Mesenchymal stem cell (in vitro differentiated cells and primary cell): ENCODE results near the gene ZNF74.

ENCODE experiments used
- DNase-seq: peaks from one replicate; pipeline ENCODE4 v3.0.0-alpha.2; 2013
- H2AFZ ChIP-seq: one replicate; pipeline ENCODE4 v1.6.1; 2013; ENCODE audit warnings: low read depth, mild to moderate bottlenecking, control low read depth, inconsistent platforms, low read length, moderate library complexity
- H2AK5ac ChIP-seq: 2 replicates; pipeline ENCODE4 v1.6.1; 2013; ENCODE audit warnings: low read length, moderate library complexity, mild to moderate bottlenecking, inconsistent platforms; ENCODE audit not compliant: severe bottlenecking
- H2BK120ac ChIP-seq: one replicate; pipeline ENCODE4 v1.6.1; 2013; ENCODE audit warnings: low read depth, mild to moderate bottlenecking, inconsistent platforms, low read length, moderate library complexity
- H2BK12ac ChIP-seq, 2 experiments: one replicate each; pipeline ENCODE4 v1.6.1; 2013; ENCODE audit warnings: inconsistent platforms in 2 of 2, low read length in 2 of 2, mild to moderate bottlenecking in 2 of 2, moderate library complexity in 2 of 2, control low read depth in 1 of 2
- H2BK15ac ChIP-seq: one replicate; pipeline ENCODE4 v1.6.1; 2013; ENCODE audit warnings: mild to moderate bottlenecking, low read depth, inconsistent platforms; ENCODE audit not compliant: poor library complexity, severe bottlenecking
- H2BK5ac ChIP-seq: 2 replicates; pipeline ENCODE4 v1.6.1; 2013; ENCODE audit warnings: low read depth, mild to moderate bottlenecking, low read length, control low read depth, inconsistent platforms; ENCODE audit not compliant: poor library complexity, severe bottlenecking
- H3K14ac ChIP-seq, 2 experiments: one replicate each; pipeline ENCODE4 v1.6.1; 2013; ENCODE audit warnings: inconsistent platforms in 2 of 2, low read length in 2 of 2, control low read depth in 1 of 2, mild to moderate bottlenecking in 1 of 2, moderate library complexity in 1 of 2
- H3K18ac ChIP-seq, 2 experiments: one replicate each; pipeline ENCODE4 v1.6.1; 2013; ENCODE audit warnings: inconsistent platforms in 2 of 2, low read length in 2 of 2, control low read depth in 1 of 2, low read depth in 1 of 2, mild to moderate bottlenecking in 1 of 2
- H3K23ac ChIP-seq, 2 experiments: one replicate each; pipeline ENCODE4 v1.6.1; 2013; ENCODE audit warnings: inconsistent platforms in 2 of 2, low read length in 2 of 2, mild to moderate bottlenecking in 2 of 2, moderate library complexity in 2 of 2, control low read depth in 1 of 2
- H3K27ac ChIP-seq: 2 replicates; pipeline ENCODE4 v1.5.1; 2013; ENCODE audit warnings: mild to moderate bottlenecking, moderate library complexity, low read length, control low read depth, inconsistent platforms; ENCODE audit not compliant: poor library complexity, severe bottlenecking
- H3K27me3 ChIP-seq, 2 experiments: 2 replicates each; pipeline versions ENCODE4 v1.6.1 to v1.7.0; 2013; ENCODE audit warnings: low read length in 2 of 2, mild to moderate bottlenecking in 2 of 2, moderate library complexity in 2 of 2, control low read depth in 1 of 2, inconsistent platforms in 1 of 2; ENCODE audit not compliant: control insufficient read depth in 1 of 2, insufficient read depth in 1 of 2
- H3K36me3 ChIP-seq, 2 experiments: 2 replicates each; pipeline versions ENCODE4 v1.6.1 to v1.7.0; 2013; ENCODE audit warnings: low read length in 2 of 2, control low read depth in 1 of 2, inconsistent platforms in 1 of 2, low read depth in 1 of 2, mild to moderate bottlenecking in 1 of 2; ENCODE audit not compliant: insufficient read depth in 2 of 2, control insufficient read depth in 1 of 2
- H3K4ac ChIP-seq, 2 experiments: one replicate each; pipeline ENCODE4 v1.6.1; 2013; ENCODE audit warnings: inconsistent platforms in 2 of 2, low read length in 2 of 2, mild to moderate bottlenecking in 2 of 2, moderate library complexity in 2 of 2, control low read depth in 1 of 2, low read depth in 1 of 2
- H3K4me1 ChIP-seq: 2 replicates; pipeline ENCODE4 v1.6.1; 2013; ENCODE audit warnings: low read depth, low read length, control low read depth; ENCODE audit not compliant: control insufficient read depth, insufficient read depth
- H3K4me2 ChIP-seq: 2 replicates; pipeline ENCODE4 v1.6.1; 2013; ENCODE audit warnings: low read length, mild to moderate bottlenecking, inconsistent platforms; ENCODE audit not compliant: poor library complexity, severe bottlenecking
- H3K4me3 ChIP-seq, 2 experiments: 2 replicates each; pipeline versions ENCODE4 v1.5.1 to v1.7.0; 2013; ENCODE audit warnings: low read length in 2 of 2, mild to moderate bottlenecking in 2 of 2, control low read depth in 1 of 2, low read depth in 1 of 2; ENCODE audit not compliant: insufficient read depth in 1 of 2
- H3K79me1 ChIP-seq: replicated peaks from 2 replicates; pipeline ENCODE4 v1.6.1; 2013; ENCODE audit warnings: mild to moderate bottlenecking, control low read depth, low read length, inconsistent platforms; ENCODE audit not compliant: poor library complexity, severe bottlenecking
- H3K9ac ChIP-seq: 2 replicates; pipeline ENCODE4 v1.7.0; 2013; ENCODE audit warnings: mild to moderate bottlenecking, low read length, moderate library complexity
- H3K9me3 ChIP-seq: 2 replicates; pipeline ENCODE4 v1.7.0; 2013; ENCODE audit warnings: mild to moderate bottlenecking, low read length; ENCODE audit not compliant: control insufficient read depth
- H4K8ac ChIP-seq: one replicate; pipeline ENCODE4 v1.6.1; 2013; ENCODE audit warnings: inconsistent platforms, mild to moderate bottlenecking, low read length, moderate library complexity
- H4K91ac ChIP-seq: one replicate; pipeline ENCODE4 v1.6.1; 2013; ENCODE audit warnings: mild to moderate bottlenecking, low read length, inconsistent platforms
- WGBS: methylation state at CpG from one replicate; pipeline ENCODE4 v1.1.7; 2013; ENCODE audit warnings: mixed read lengths; 5-methylcytosine and 5-hydroxymethylcytosine counted together

ZNF74 gene

GRCh38 chr22:20425566-20426258 is 31.8 kb downstream of the ZNF74 start:
- no peaks in the 10 kb centered on the region for H3K9me3 ChIP-seq
- H3K9ac ChIP-seq, result no peak overlapping the region
- no peak overlapping the region for H2BK12ac ChIP-seq
- no peak overlapping the region for H3K18ac ChIP-seq
- no peak overlapping the region for H2AFZ ChIP-seq
- H3K4me2 ChIP-seq, result no peak overlapping the region
- H2BK5ac ChIP-seq, result no peak overlapping the region
- peaks cover 14% of the 10 kb centered on the region for H3K79me1 ChIP-seq
- no peak overlapping the region for H2BK120ac ChIP-seq
- DNase-seq, result no peak
- H3K4ac ChIP-seq, result no peak overlapping the region
- no peak overlapping the region for H4K8ac ChIP-seq
- no peak overlapping the region for H2AK5ac ChIP-seq
- H3K4me3 ChIP-seq, result no peak overlapping the region
- H3K27ac ChIP-seq, result no peak overlapping the region
- H2BK15ac ChIP-seq, result peak overlapping the region; percentile 30
- peaks cover 22 to 66% of the 10 kb centered on the region in 2 experiments for H3K36me3 ChIP-seq
- H3K14ac ChIP-seq, result no peak overlapping the region
- WGBS, result 94% methylated on average over 96 of the region's 96 CpGs
- no peaks in the 10 kb centered on the region for H3K27me3 ChIP-seq
- H4K91ac ChIP-seq, result no peak overlapping the region
- peaks cover 27% of the 10 kb centered on the region for H3K4me1 ChIP-seq
- H3K23ac ChIP-seq, result no peak overlapping the region

GRCh38 chr22:20426259-20426615 is 32.3 kb downstream of the ZNF74 start:
- H3K4me2 ChIP-seq, result no peak overlapping the region
- no peak overlapping the region for H3K23ac ChIP-seq

GRCh38 chr22:20427104-20427944 is 33.4 kb downstream of the ZNF74 start:
- Histone ChIP-seq H3K9me3 (no peaks in the 10 kb centered on the region), H2BK120ac (no peak overlapping the region), H3K23ac (no peak overlapping the region), H2BK5ac (no peak overlapping the region), H3K27ac (no peak overlapping the region), H3K9ac (no peak overlapping the region), H4K91ac (no peak overlapping the region), H3K4me3 (no peak overlapping the region), H2AFZ (no peak overlapping the region), H3K27me3 (no peaks in the 10 kb centered on the region), H3K4me2 (no peak overlapping the region), H3K4ac (no peak overlapping the region), H3K4me1 (peaks cover 39% of the 10 kb centered on the region), H3K36me3 (peaks cover 22 to 74% of the 10 kb centered on the region in 2 experiments), H2BK12ac (no peak overlapping the region), H4K8ac (no peak overlapping the region), H2BK15ac (no peak overlapping the region), H3K14ac (no peak overlapping the region), H3K18ac (no peak overlapping the region), H2AK5ac (no peak overlapping the region), H3K79me1 (peaks cover 26% of the 10 kb centered on the region)
- WGBS, result 96% methylated on average over 8 of the region's 8 CpGs
- DNase-seq, result no peak

More at GRCh38 chr22:20426259-20426615, 32.3 kb downstream of the ZNF74 start:
- Histone ChIP-seq H3K27me3 (no peaks in the 10 kb centered on the region), H4K8ac (no peak overlapping the region), H2AFZ (no peak overlapping the region), H2AK5ac (no peak overlapping the region), H3K14ac (no peak overlapping the region), H2BK5ac (no peak overlapping the region), H3K18ac (no peak overlapping the region), H3K79me1 (peaks cover 20% of the 10 kb centered on the region), H3K36me3 (peaks cover 22 to 68% of the 10 kb centered on the region in 2 experiments), H3K4me3 (peak overlapping the region in 1 of 2 experiments; percentile 4), H2BK12ac (no peak overlapping the region), H3K9ac (no peak overlapping the region), H2BK120ac (no peak overlapping the region), H3K27ac (no peak overlapping the region), H4K91ac (no peak overlapping the region), H3K9me3 (no peaks in the 10 kb centered on the region), H3K4me1 (peaks cover 32% of the 10 kb centered on the region), H3K4ac (no peak overlapping the region), H2BK15ac (no peak overlapping the region)
- WGBS, result 96% methylated on average over 12 of the region's 12 CpGs
- no peak for DNase-seq

- H3K14ac ChIP-seq, result no peak overlapping the region
- H3K4me3 ChIP-seq, result no peak overlapping the region
- no peak overlapping the region for H3K9ac ChIP-seq
- H3K9me3 ChIP-seq, result no peaks in the 10 kb centered on the region
- H2BK5ac ChIP-seq, result no peak overlapping the region
- H4K8ac ChIP-seq, result no peak overlapping the region
- no peak overlapping the region for H3K4me2 ChIP-seq
- H3K36me3 ChIP-seq, result peaks cover 22 to 77% of the 10 kb centered on the region in 2 experiments
- no peak for DNase-seq
- no peak overlapping the region for H3K18ac ChIP-seq
- H2BK12ac ChIP-seq, result no peak overlapping the region
- H4K91ac ChIP-seq, result no peak overlapping the region
- no peak overlapping the region for H2BK15ac ChIP-seq
- no peaks in the 10 kb centered on the region for H3K27me3 ChIP-seq
- no peak overlapping the region for H3K23ac ChIP-seq
- H2AFZ ChIP-seq, result no peak overlapping the region
- no peak overlapping the region for H2BK120ac ChIP-seq
- H3K27ac ChIP-seq, result no peak overlapping the region
- H3K4ac ChIP-seq, result no peak overlapping the region
- no peak overlapping the region for H2AK5ac ChIP-seq
- H3K4me1 ChIP-seq, result peaks cover 35% of the 10 kb centered on the region
- 95% methylated on average over 4 of the region's 4 CpGs for WGBS
- H3K79me1 ChIP-seq, result peaks cover 29% of the 10 kb centered on the region
Measured at GRCh38 chr22:20427945-20428417, 34.0 kb downstream of the ZNF74 start.
